Measurements from ENCODE around the gene DRICH1. TPM values are rescaled to one million over a fixed set of nuclear protein-coding genes. Genes with fewer than 3 reads are reported as not detected.
"Not testable (repeated sequence)": the region's sequence is repeated elsewhere in the genome, so short reads cannot be mapped to it uniquely, and the experiment has no call there.

Gene DRICH1
- total RNA-seq, 4 donors from 2014 or later = 0.56 to 1.3 (median 0.72) TPM; not detected in 1

DNA sequence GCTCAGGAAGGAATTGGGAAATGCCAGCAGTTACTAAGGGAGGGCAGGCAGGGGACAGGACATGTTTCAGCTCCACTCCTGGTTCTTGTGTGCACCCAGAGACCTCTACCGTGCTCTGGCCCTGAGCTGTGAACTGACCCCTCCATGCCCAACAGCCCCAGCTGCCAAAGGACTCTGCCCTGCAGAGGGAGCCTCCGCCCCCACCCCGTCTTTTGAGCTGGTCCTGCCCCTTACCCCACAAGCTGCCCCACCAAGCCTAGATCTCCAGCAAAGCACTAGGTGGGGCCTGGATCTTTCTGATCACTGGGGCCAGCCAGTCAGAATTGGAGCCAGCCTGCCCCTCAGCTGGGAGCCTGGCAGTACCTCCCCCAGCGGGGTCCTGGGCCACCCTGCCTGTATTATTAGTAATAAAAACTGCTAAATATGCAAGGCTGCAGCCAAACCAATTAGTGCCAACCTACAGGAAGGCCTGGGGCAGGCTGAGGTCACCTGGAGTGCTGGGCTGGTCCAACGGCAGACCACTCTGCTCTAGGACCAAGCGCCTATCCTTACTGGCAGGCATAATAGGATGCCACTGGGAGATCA is 23.9 kb upstream of the DRICH1 start:
- no peak for ATAC-seq (ENCODE audit: low FRiP score)
- TF ChIP-seq, protein P1, sequence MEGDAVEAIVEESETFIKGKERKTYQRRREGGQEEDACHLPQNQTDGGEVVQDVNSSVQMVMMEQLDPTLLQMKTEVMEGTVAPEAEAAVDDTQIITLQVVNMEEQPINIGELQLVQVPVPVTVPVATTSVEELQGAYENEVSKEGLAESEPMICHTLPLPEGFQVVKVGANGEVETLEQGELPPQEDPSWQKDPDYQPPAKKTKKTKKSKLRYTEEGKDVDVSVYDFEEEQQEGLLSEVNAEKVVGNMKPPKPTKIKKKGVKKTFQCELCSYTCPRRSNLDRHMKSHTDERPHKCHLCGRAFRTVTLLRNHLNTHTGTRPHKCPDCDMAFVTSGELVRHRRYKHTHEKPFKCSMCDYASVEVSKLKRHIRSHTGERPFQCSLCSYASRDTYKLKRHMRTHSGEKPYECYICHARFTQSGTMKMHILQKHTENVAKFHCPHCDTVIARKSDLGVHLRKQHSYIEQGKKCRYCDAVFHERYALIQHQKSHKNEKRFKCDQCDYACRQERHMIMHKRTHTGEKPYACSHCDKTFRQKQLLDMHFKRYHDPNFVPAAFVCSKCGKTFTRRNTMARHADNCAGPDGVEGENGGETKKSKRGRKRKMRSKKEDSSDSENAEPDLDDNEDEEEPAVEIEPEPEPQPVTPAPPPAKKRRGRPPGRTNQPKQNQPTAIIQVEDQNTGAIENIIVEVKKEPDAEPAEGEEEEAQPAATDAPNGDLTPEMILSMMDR (IDR thresholded peaks at IDR 0.05) = no peak
- no peak for DNase-seq (ENCODE audit: low spot score)

DNA sequence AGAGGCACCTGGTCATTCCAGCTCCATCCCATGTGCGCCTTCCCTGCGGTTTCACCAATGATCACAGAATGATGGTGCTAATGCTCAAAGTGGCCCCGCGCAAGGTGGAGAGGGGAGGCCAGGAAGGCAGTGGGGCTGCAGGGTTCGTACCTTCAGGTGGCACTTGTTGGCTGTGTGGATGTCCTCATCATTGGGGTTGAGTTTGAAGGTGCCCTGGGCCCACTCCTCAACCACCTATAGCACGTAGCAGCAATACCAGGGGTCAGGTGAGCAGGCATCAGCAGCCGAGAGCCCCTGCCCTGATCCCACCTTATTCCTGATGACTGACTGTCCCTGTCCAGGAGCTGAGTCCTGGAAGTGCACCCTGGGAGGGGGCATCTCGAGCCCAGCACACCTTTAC is 20.6 kb upstream of the DRICH1 start:
- DNase-seq (ENCODE audit: low spot score) (no peak), ATAC-seq (ENCODE audit: low FRiP score) (no peak)
- TF ChIP-seq, protein P1 (IDR thresholded peaks at IDR 0.05) = no peak

DNA sequence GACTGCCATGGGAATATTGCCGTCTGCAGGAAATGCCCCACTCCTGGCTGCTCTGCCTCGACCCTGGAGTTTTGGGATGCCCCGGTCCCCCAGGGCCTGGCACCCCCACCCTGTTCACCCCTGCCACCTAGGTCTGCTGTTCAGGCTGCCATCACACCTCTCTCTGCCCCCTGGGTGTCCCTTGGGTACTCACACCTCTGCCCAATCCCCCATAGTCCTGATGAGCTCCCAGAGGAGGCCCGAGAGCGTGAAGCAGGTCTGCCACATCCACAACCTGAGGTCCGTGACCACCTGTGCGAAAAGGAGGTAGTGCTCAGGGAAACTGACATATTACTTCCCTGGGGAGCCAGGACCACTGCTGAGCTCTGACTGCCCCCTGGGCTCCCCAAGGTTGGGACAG is 20.2 kb upstream of the DRICH1 start:
- no peak for DNase-seq (ENCODE audit: low spot score)
- TF ChIP-seq, protein P1 (IDR thresholded peaks at IDR 0.05) = no peak
- ATAC-seq (ENCODE audit: low FRiP score) = no peak

DNA sequence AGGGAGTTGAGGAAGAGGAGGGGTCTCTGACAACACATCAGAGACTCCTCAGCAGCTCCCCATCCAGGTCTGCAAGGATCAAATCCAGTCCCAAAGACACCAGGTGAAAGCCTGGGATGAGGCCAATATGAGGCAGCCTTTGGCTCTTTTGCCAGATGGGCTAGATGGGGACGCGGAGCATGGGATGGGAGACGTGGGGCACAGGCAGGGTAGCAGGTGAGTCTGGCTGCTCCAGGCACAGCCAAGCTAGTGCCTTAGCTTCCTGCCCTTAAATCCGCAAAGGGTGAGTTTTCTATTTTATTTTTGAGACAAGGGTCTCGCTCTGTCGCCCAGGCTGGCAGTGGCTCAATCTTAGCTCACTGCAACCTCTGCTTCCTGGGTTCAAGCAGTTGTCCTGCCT is 19.6 kb upstream of the DRICH1 start:
- DNase-seq (ENCODE audit: low spot score) (no peak), ATAC-seq (ENCODE audit: low FRiP score) (no peak)
- TF ChIP-seq, protein P1 (IDR thresholded peaks at IDR 0.05) = no peak

DNA sequence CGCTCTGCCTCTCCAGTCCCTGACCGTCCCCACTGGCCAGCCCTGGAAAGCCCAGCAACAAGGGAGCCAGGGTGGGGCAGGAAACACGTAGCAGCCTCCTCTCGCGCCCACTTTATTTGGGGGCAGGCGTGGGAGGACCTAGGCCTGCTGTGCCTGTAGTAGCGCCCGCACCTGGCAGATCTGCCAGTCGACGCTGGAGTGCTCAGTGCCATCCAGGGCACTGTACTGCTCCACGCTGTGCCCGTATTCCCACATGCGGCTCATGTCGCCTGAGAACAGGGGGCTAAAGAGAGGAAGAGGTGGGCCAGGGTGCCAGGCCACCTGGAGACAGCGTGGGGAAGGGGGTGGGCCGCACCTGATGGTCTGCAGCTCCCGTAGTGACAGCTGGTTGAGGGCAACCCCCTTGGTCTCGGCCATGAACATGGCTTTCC is 17.0 kb upstream of the DRICH1 start:
- TF ChIP-seq, protein P1 (IDR thresholded peaks at IDR 0.05) = no peak
- DNase-seq (ENCODE audit: low spot score) (no peak), ATAC-seq (ENCODE audit: low FRiP score) (no peak)

DNA sequence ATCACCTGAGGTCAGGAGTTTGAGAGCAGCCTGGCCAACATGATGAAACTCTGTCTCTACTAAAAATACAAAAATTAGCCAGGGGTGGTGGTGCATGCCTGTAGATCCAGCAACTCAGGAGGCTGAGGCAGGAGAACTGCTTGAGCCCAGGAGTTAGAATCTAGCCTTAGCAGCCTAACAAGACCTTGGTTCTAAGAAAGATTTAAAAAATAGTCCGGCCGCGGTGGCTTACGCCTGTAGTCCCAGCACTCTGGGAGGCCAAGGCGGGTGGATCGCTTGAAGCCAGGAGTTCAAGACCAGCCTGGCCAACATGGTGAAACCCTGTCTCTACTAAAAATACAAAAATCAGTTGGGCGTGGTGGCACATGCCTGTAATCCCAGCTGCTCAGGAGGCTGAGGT is 14.4 kb upstream of the DRICH1 start:
- DNase-seq (ENCODE audit: low spot score) = not testable (repeated sequence)

DNA sequence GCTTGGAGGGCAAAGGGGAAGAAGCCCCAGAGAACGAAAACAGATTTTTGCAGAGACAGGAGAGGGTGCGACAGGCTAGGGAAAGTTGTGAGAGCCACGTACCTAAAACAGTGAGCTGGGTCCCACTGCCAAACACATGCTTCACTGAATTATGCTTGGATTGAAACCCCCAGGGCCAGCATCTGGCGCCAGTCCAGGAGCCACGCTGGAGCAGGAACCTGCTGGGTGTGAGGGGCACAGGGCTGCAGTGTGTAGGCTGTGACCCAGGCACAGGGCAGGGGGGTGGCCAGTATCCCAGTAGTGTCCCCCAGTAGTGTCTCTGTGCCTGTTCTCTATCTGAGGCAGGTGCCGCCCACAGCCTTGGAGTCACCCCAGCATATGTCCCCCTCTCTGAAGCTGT is 8.1 kb upstream of the DRICH1 start:
- DNase-seq (ENCODE audit: low spot score); ATAC-seq (ENCODE audit: low FRiP score): not testable (repeated sequence)

More for the DNA sequence above, 14.4 kb upstream of the DRICH1 start:
- not testable (repeated sequence) for ATAC-seq (ENCODE audit: low FRiP score)

DNA sequence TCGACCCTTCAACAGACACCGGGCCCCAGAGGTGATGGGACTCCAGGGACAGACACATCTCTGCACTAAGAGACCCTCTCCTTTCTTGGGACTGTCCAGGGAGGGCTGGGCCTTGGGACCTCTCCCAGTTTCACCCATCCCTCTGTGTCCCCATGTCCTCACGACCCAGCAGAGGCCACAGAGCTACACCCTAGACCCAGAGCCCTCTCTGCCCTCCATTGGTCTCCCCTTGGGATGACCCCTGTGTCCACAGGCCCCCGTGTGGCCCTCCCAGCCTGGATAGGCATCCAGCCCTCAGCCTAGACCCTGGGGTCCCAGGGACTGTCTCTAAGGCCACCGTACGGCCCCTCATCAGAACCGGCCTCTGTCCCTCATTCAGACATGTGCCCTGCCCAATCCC is 7.5 kb upstream of the DRICH1 start:
- ATAC-seq (ENCODE audit: low FRiP score) (no peak), DNase-seq (ENCODE audit: low spot score) (no peak)
- TF ChIP-seq, protein P1 (IDR thresholded peaks at IDR 0.05) = no peak

Data from omental fat pad (tissue), 4 donors.